ENCODE results near the gene TFDP2. TPM values are rescaled to one million over a fixed set of nuclear protein-coding genes. Genes with fewer than 3 reads are reported as not detected.

TFDP2 gene
- total and polyA plus RNA-seq, 2 experiments from 2014 or later, result 26.8 to 55.4 TPM

DNA sequence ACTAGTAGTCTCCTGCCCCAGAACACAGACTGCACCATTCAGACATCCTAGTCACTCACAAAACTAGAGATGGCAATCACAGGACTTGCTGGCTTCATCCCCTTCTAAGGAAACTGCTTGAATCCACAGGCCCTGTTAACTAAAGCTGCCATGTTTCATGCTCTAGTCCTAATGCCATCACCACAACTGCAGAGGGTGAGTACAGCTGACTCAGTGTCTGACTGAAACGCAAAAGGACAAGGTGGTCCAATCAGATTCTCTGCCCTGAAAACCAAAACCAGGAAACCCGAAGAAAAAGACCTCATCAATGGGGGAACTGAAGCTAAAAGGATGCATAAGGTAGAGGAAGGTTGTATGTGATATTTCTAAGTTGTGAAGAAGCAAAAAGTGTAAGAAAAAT lies 25.2 kb upstream of the TFDP2 start:
- H4K20me1 ChIP-seq (ENCODE audit: insufficient read depth), result no peaks in the 10 kb centered on the region
- H3F3A ChIP-seq (ENCODE audit: insufficient read depth), result no peaks in the 10 kb centered on the region
- H3K9me3 ChIP-seq (ENCODE audit: low read depth), result no peaks in the 10 kb centered on the region
- H3K9ac ChIP-seq, result no peak overlapping the region
- no peak overlapping the region for H2AFZ ChIP-seq
- DNase-seq, result no peak
- no peak overlapping the region for H3K27ac ChIP-seq
- no peaks in the 10 kb centered on the region for H3K27me3 ChIP-seq (replicated peaks; ENCODE audit: insufficient read depth)
- H3K9me2 ChIP-seq (ENCODE audit: insufficient read depth), result no peaks in the 10 kb centered on the region
- no peaks in the 10 kb centered on the region for H3K79me2 ChIP-seq (ENCODE audit: insufficient read depth)
- TF ChIP-seq EZH2 (IDR thresholded peaks at IDR 0.05; ENCODE audit: insufficient read depth, poor library complexity, severe bottlenecking) (no peak), EZH2phosphoT487 (IDR thresholded peaks at IDR 0.05; ENCODE audit: insufficient read depth, low read depth) (no peak)
- H3K36me3 ChIP-seq (ENCODE audit: low read depth), result peaks cover 20% of the 10 kb centered on the region
- no peak overlapping the region for H3K4me3 ChIP-seq
- WGBS, 2 experiments (ENCODE audit: low coverage in 1 of 2, low lambda C conversion rate in 2 of 2, missing lambda C conversion rate in 2 of 2), result 96 to 98% methylated on average over 2 of the region's 2 CpGs
- H3K4me1 ChIP-seq (ENCODE audit: insufficient read depth), result no peaks in the 10 kb centered on the region
- in situ Hi-C loops (cut with MboI), result no loop called here
- no peak overlapping the region for H3K4me2 ChIP-seq (ENCODE audit: unreplicated experiment)

DNA sequence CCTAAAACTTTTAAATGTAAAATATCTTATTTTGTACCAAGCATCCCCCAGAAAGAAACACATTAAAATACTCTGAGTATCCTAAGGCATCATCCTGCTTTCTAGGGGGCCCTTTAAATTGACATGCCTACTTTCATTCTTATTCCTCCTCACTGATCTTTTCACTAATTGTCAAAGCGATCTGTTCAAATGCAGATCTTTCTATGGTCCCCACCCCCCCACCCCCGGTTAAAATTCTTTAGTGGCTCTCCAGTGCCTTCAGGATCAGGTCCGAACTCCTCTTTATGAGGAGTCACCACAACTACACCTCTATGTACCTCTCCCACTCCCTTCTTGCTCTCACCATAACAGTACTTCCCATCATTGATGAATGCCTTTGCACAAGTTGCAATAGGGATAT lies 19.2 kb upstream of the TFDP2 start:
- H4K20me1 ChIP-seq (ENCODE audit: insufficient read depth), result no peaks in the 10 kb centered on the region
- H2AFZ ChIP-seq, result no peak overlapping the region
- in situ Hi-C loops (cut with MboI), result no loop called here
- no peaks in the 10 kb centered on the region for H3F3A ChIP-seq (ENCODE audit: insufficient read depth)
- 70 to 100% methylated on average over 2 to 3 of the region's 3 CpGs for WGBS, 2 experiments (ENCODE audit: low coverage in 1 of 2, low lambda C conversion rate in 2 of 2, missing lambda C conversion rate in 2 of 2)
- no peak overlapping the region for H3K9ac ChIP-seq
- peaks cover 12% of the 10 kb centered on the region for H3K36me3 ChIP-seq (ENCODE audit: low read depth)
- no peaks in the 10 kb centered on the region for H3K9me3 ChIP-seq (ENCODE audit: low read depth)
- no peak for TF ChIP-seq EZH2phosphoT487 (IDR thresholded peaks at IDR 0.05; ENCODE audit: insufficient read depth, low read depth)
- no peak for TF ChIP-seq EZH2 (IDR thresholded peaks at IDR 0.05; ENCODE audit: insufficient read depth, poor library complexity, severe bottlenecking)
- H3K27ac ChIP-seq, result no peak overlapping the region
- H3K79me2 ChIP-seq (ENCODE audit: insufficient read depth), result no peaks in the 10 kb centered on the region
- no peak overlapping the region for H3K4me3 ChIP-seq
- no peak overlapping the region for H3K4me2 ChIP-seq (ENCODE audit: unreplicated experiment)
- DNase-seq, result no peak
- no peaks in the 10 kb centered on the region for H3K27me3 ChIP-seq (replicated peaks; ENCODE audit: insufficient read depth)
- H3K9me2 ChIP-seq (ENCODE audit: insufficient read depth), result no peaks in the 10 kb centered on the region
- no peaks in the 10 kb centered on the region for H3K4me1 ChIP-seq (ENCODE audit: insufficient read depth)

DNA sequence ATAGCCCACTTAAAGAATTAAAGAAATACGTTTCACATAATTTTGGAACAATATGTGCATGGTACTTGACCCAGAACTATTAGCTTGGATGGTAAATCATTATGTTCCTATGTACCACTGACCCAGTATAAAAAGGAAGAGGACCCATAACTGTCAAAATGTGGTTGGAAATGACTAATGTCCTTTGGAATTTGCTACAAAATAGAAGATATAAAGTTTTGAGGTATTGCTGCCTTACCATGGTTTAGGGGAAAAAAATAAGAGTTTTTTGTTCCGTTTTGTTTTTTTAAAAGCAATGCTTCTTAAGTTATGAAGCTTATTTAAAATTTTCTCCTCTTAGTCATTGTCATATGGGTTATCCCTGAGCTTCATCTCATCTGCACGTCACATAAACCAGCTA lies 15.8 kb upstream of the TFDP2 start:
- Histone ChIP-seq H3K9me3 (ENCODE audit: low read depth) (no peaks in the 10 kb centered on the region), H3K36me3 (ENCODE audit: low read depth) (peaks cover 6% of the 10 kb centered on the region), H3K4me3 (no peak overlapping the region), H4K20me1 (ENCODE audit: insufficient read depth) (no peaks in the 10 kb centered on the region), H3K9me2 (ENCODE audit: insufficient read depth) (no peaks in the 10 kb centered on the region), H3K4me2 (ENCODE audit: unreplicated experiment) (no peak overlapping the region), H3K79me2 (ENCODE audit: insufficient read depth) (no peaks in the 10 kb centered on the region), H3F3A (ENCODE audit: insufficient read depth) (no peaks in the 10 kb centered on the region), H3K27me3 (replicated peaks; ENCODE audit: insufficient read depth) (no peaks in the 10 kb centered on the region), H3K27ac (no peak overlapping the region), H3K9ac (no peak overlapping the region), H2AFZ (no peak overlapping the region), H3K4me1 (ENCODE audit: insufficient read depth) (no peaks in the 10 kb centered on the region)
- in situ Hi-C loops (cut with MboI), result no loop called here
- TF ChIP-seq EZH2phosphoT487 (IDR thresholded peaks at IDR 0.05; ENCODE audit: insufficient read depth, low read depth) (no peak), EZH2 (IDR thresholded peaks at IDR 0.05; ENCODE audit: insufficient read depth, poor library complexity, severe bottlenecking) (no peak)
- WGBS, 2 experiments (ENCODE audit: low coverage in 1 of 2, low lambda C conversion rate in 2 of 2, missing lambda C conversion rate in 2 of 2), result 86 to 97% methylated on average over 3 of the region's 3 CpGs
- no peak for DNase-seq

DNA sequence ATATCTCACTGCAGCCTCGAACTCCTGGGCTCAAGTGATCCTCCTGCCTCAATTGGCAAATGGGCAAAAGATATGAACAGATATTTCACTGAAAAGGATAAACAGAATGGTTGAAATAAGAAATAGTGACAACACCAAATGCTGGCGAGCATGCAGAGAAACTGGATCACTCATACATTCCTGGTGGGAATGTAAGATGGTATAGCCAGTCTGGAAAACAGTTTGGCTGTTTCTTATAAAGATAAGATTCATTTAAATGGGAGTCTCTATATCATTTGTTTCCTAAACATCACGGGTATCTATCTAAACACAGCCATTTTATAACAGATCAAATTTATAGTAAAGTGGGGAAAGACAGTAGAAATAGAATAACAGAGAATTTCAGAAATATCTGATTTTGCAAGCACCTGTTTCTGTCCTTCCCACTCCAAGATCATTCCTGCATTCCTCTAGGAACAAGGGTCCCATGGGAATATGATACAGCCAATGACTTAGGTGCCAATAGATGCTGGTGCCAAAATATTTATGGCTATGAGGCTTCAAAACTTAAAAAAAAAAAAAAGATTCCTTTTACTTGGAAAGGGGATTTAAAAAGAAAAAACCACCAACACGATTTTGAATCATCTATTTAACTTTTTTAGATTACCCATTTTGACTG lies 9.9 kb upstream of the TFDP2 start:
- in situ Hi-C loops (cut with MboI), result no loop called here
- Histone ChIP-seq H3K27me3 (replicated peaks; ENCODE audit: insufficient read depth) (no peaks in the 10 kb centered on the region), H3K4me3 (no peak overlapping the region), H3F3A (ENCODE audit: insufficient read depth) (no peaks in the 10 kb centered on the region; the same call in 1 of the 2 replicates), H3K27ac (no peak overlapping the region), H4K20me1 (ENCODE audit: insufficient read depth) (no peaks in the 10 kb centered on the region), H3K9ac (no peak overlapping the region), H3K9me3 (ENCODE audit: low read depth) (no peaks in the 10 kb centered on the region), H3K4me2 (ENCODE audit: unreplicated experiment) (no peak overlapping the region), H3K9me2 (ENCODE audit: insufficient read depth) (no peaks in the 10 kb centered on the region), H2AFZ (no peak overlapping the region), H3K4me1 (ENCODE audit: insufficient read depth) (no peaks in the 10 kb centered on the region), H3K79me2 (ENCODE audit: insufficient read depth) (no peaks in the 10 kb centered on the region), H3K36me3 (ENCODE audit: low read depth) (peaks cover 6% of the 10 kb centered on the region; the same call in 1 of the 2 replicates)
- WGBS, 2 experiments (ENCODE audit: low coverage in 1 of 2, low lambda C conversion rate in 2 of 2, missing lambda C conversion rate in 2 of 2), result 93 to 96% methylated on average over 4 of the region's 4 CpGs
- TF ChIP-seq EZH2 (IDR thresholded peaks at IDR 0.05; ENCODE audit: insufficient read depth, poor library complexity, severe bottlenecking) (no peak), EZH2phosphoT487 (IDR thresholded peaks at IDR 0.05; ENCODE audit: insufficient read depth, low read depth) (no peak)
- no peak for DNase-seq

Data from GM23248 (cell line).